ENCODE data around the gene WDR93. TPM values are rescaled to one million over a fixed set of nuclear protein-coding genes. Genes with fewer than 3 reads are reported as not detected.

Gene WDR93
- total RNA-seq, 4 donors from 2014 or later = 0.28 to 1.1 (median 0.36) TPM; not detected in 1

- ATAC-seq (ENCODE audit: low FRiP score) (no peak), DNase-seq (ENCODE audit: low spot score) (no peak)
- no peak for TF ChIP-seq CTCF (IDR thresholded peaks at IDR 0.05)
Observed at GRCh38 chr15:89654301-89654761, 36.3 kb upstream of the WDR93 start.

- DNase-seq (ENCODE audit: low spot score) (no peak), ATAC-seq (ENCODE audit: low FRiP score) (peak; percentile 87)
- no peak for TF ChIP-seq CTCF (IDR thresholded peaks at IDR 0.05)
Observed at GRCh38 chr15:89654847-89655805, 35.5 kb upstream of the WDR93 start, which contains the start of gene KIF7. TSS of gene KIF7 (minus strand) at chr15:89655467. CDS start at chr15:89652930, 2,537 bp downstream.

- no peak for DNase-seq (ENCODE audit: low spot score)
- TF ChIP-seq CTCF (IDR thresholded peaks at IDR 0.05) = no peak
- ATAC-seq (ENCODE audit: low FRiP score) = no peak
Observed at GRCh38 chr15:89656116-89656815, 34.3 kb upstream of the WDR93 start.

GRCh38 chr15:89657686-89658200 is 32.9 kb upstream of the WDR93 start:
- ATAC-seq (ENCODE audit: low FRiP score) (no peak), DNase-seq (ENCODE audit: low spot score) (no peak)
- no peak for TF ChIP-seq CTCF (IDR thresholded peaks at IDR 0.05)

GRCh38 chr15:89659295-89659694 is 31.3 kb upstream of the WDR93 start:
- ATAC-seq (ENCODE audit: low FRiP score) (no peak), DNase-seq (ENCODE audit: low spot score) (no peak)
- no peak for TF ChIP-seq CTCF (IDR thresholded peaks at IDR 0.05)

GRCh38 chr15:89660556-89660955 is 30.1 kb upstream of the WDR93 start:
- TF ChIP-seq CTCF (IDR thresholded peaks at IDR 0.05) = no peak
- DNase-seq (ENCODE audit: low spot score) (no peak), ATAC-seq (ENCODE audit: low FRiP score) (no peak)

All from omental fat pad (tissue), 4 donors.